Measurements from ENCODE around the gene PGF.

The PGF gene

GRCh38 chr14:74979029-74979428 lies 23.6 kb upstream of the PGF start:
- DNase-seq: no peak

- DNase-seq: no peak
These were observed 23.1 kb upstream of the PGF start for GRCh38 chr14:74978416-74978947.

GRCh38 chr14:74977901-74978385 lies 22.5 kb upstream of the PGF start:
- DNase-seq: no peak

DNA sequence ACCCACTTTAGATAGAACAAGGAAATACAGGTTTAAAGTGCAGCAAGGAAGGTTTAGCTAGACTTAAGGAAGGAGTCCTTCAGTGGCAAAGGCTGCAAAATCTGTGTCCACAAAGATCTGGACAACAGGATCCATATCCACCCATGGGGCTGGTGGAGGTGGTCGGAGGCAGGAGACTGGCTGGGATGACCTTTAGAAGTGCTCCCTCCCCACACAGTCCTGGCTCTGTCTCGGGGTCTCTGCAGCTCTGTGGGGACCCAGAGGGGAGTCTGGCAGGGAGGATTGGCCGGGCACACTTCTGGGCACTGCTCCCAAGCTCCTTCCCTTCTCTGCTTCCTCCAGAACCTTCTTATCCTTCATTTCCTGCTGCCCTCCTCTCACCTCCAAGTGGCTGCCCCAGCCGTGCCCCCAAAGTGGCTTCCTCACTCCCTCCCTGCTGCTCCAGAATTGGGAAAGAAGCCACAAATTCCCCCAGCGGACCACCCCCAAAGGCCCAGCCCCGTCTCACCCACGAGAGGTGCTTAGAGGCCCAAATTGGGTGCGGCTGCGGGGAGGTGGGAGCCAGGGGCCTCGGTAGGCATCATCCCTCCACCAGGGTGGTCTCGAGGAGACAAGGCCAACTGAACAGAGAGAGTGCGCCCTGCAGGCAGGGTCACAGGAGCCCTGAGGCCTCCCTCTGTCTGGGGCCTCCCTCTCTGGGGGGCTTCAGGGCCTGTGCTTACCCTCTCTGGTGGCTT lies 21.9 kb upstream of the PGF start:
- DNase-seq: no peak

GRCh38 chr14:74976264-74977113 lies 21.1 kb upstream of the PGF start:
- DNase-seq: no peak

- peak in 1 of 58 donors; percentile 20 for DNase-seq
These were observed 19.8 kb upstream of the PGF start for GRCh38 chr14:74975059-74975810.

DNA sequence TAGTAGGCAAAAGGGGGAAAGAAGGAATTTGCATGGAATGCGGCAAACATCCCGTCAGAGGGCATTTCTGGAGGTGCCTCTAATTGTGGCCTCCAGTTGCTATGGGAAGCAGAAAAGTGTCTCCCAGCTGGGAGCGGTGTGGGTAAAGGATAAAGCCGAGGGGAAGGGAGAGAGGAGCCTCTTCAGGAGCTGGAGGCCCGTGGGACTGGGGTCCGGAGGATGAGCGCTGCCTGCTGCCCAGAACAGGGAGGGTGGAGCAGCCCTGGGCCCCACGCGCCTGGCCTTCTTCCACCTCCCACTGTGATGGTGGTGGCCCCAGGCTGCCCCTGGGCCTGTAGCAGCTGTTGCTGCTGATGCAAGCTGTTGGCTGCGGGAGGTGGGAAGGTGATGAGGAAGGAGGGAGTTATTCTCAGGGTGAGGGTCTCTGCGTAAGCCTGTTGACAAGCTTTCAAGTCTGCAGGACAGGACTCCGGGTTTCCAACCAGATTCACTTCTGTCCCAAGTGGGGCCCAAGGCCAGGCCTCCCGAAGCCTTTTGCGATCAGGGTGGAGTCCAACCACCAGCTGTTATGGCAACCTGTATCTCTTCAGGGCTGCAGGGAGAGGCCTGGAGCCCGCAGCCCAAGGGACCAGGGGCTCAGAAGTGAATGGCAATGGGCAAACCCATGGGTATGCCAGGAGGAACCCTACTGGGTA lies 19.1 kb upstream of the PGF start:
- no peak for DNase-seq

DNA sequence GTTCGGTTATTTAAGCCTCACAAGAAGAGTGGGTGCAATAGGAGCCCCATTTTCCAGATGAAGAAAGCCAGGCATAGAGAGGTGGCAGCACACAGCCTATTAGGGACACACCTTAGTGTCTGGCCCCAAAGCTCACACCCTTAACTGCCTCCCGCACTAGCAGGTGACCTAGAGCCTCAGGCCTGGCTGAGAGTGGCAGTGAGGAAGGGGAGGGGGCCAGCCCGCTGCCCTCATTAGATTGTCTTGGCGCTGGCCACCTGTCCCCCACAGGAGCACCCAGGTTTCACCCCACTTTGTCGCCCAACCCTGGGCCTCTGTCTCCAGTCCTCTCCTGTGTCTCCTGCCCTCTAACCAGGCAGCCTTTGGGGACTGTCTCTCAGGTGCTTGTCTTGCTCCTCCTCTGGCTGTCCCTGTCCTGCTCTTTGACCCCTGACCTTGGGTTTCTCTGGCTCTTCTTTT lies 18.5 kb upstream of the PGF start:
- no peak for DNase-seq

- peak in 1 of 58 donors; percentile 12 for DNase-seq
These were observed 17.7 kb upstream of the PGF start for GRCh38 chr14:74973003-74973653.

DNA sequence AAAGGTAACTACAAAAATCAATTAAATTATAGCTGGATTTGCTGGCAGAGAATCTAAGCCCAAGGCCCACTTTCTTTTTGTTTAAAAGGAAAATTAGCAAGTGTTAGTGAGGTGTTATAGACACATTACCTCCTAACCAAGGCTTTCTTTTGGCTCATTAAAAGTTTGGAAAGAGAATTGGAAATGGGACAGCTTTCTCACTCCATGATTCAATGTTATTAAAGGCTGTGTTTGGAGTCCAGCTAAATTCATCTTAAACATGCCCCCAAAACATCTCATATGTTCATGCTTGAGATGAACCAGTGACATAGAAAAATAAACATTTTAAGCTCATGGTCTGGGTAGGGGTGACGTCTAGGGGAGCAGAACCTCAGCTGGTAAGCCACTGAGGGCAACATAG lies 13.4 kb upstream of the PGF start:
- DNase-seq: no peak

- no peak for DNase-seq
These were observed 10.2 kb upstream of the PGF start for GRCh38 chr14:74965486-74966153.

- DNase-seq: no peak
These were observed 9.5 kb upstream of the PGF start for GRCh38 chr14:74964787-74965485.

DNA sequence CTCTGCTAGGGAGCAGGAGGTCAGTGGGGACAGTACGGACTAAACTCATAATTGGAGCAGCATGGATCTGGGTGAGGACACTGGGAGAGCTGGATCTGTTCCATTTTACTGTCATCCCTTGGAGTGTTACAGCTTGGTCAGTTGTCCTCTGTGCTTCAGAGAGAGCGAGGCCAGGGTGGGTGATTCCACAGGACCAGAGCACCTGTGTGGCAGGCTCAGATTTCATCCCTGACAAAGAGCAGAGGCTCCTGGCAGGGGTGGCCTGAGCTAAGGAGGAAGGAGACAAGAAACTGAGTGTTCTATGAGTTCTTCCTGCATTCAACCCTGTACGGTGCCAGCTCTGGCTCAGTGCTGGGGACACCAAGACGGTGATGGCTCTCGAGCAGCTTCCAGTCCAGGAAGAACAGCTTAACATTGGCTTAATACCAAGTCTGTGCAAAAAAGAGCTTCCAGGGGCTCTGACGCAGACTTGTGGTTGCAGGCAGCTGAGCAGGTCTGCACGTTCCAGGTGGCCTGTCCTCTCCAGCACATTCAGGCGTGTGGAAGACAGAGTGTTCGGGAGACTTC lies 8.4 kb upstream of the PGF start:
- DNase-seq: no peak

- no peak for DNase-seq
These were observed 7.8 kb upstream of the PGF start for GRCh38 chr14:74963178-74963704.

DNA sequence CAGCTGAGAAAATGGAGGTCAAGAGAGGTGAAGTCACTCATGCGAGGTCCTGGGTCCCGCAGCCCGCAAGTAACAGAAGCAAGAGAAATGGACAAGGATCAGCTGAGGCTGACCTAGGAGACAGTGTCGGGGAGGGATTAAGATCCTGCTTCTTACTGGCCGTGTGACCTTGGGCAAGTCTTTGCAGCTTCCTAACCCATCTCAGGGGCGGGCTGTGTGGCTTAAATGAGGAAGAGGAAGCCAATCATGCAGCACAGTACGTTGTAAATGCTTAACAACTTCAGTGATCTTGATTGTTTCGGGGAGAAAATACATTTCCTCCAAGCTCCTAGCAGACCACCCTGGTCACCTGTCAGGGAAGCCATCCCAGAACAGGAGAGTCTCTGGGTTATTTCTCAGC lies 7.1 kb upstream of the PGF start:
- no peak for DNase-seq

GRCh38 chr14:74962046-74962445 lies 6.6 kb upstream of the PGF start:
- no peak for DNase-seq

- DNase-seq: no peak
These were observed 6.0 kb upstream of the PGF start for GRCh38 chr14:74961238-74961911.

GRCh38 chr14:74960736-74961135 lies 5.3 kb upstream of the PGF start:
- DNase-seq: peak in 1 of 58 donors; percentile 14
